Left renal cortex interstitium (tissue), 4 donors: Measurements from ENCODE around the gene C1QC. TPM values are rescaled to one million over a fixed set of nuclear protein-coding genes. Genes with fewer than 3 reads are reported as not detected.

Source experiments
- DNase-seq, 4 donors: peaks; one replicate each; pipeline ENCODE4 v3.0.0-alpha.2; 2013; ENCODE audit warnings: low read depth in 4 of 4, low spot score in 2 of 4, missing footprints in 1 of 4
- polyA plus RNA-seq, 4 donors: library from polyadenylated mRNA; unstranded; fragments of 120-200 nt; gene quantifications; one replicate each; pipeline ENCODE4 v1.2.1, GENCODE V29; 2013; ENCODE audit not compliant: insufficient read length in 4 of 4

Gene C1QC
- polyA plus RNA-seq, 4 donors: 9.4 to 20.7 (median 13.2) TPM

GRCh38 chr1:22676916-22677583 lies 33.6 kb downstream of the C1QC start:
- DNase-seq: no peak

DNA sequence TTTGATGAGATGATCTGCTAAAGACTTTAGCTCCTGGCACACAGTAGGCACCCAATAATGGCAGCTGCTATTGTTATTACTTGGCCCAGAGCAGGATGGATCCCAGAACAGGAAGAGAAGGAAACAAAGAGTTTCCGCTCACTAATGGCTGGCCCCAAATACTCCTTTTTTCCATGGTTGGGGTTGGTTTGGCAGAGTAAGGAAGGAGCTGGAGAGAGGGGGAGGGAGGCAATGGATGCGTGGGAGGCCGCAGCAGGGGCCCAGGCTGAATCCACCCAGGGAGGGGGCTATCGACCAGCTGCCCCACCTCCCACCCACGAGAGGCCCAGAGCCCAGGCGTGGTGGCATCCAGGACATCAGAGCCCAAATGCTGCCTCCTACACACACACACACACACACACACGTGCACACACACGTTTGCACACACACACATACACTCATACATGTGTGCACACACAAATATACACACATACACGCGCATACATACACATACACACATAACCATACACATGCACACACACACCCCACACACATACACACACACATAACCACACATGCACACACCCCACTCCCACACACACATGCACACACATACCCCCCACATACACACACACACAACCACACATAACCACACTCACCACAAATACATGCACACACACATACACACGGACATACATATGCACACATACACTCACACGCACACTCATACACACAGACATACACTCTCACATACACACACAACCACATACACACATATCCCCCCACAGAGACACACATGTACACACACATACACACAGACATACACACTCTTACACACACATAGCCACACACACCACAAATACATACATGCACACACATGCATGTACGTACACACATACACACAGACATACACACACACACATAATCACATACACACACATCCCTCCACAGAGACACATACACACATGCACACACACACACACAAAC lies 34.8 kb downstream of the C1QC start:
- no peak for DNase-seq

DNA sequence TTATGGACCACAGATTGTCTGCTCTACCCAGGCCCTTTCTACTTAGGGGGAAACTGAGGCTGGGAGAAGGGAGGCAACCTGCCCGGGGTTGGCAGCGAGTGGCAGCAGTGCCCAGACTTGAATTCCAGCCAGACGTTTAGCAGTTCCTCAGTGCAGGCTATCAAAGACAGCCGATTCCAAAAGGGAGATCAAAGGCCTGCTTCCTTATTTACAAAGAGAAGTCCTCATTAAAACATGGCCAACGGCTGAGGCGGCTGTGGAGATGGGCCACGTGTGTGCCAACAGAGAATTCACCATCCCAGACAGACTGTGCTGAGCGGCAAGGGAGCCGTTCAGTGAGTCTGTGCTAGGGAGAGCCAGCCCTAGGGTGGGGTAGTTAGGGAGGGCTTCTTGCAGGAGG lies 37.3 kb downstream of the C1QC start:
- no peak for DNase-seq

DNA sequence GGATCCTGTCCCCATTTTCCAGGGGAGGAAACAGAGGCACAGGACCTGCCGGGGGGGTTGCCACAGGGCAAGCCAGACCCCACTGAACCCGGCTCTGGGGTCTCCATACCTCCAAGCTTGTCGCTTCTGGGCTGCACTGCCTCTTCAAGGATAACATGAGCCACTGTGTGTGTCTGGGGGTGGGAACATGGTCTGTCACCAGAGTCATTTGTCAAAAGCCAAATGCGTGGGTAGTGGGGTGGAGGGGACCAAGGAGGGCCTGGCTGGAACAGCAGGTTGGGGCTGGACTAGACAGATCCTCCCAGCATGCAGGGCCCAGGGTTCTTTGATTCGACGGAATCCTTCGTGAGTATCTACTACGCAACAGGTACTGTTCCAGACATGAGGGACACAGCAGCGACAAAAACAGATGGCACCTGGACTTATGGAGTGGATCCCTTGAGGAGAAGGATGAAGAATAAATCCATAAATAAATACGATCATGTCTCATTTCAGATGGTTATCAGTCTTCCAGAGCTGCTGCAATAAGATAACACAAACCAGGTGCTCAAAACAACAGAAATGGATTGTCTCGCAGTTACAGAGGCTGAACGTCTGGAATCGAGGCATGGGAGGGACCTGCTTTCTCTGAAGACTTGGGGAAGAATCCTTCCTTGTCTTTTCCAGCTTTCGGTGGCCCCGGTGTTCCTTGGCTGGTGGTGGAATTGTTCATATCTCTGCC lies 38.3 kb downstream of the C1QC start:
- no peak for DNase-seq

DNA sequence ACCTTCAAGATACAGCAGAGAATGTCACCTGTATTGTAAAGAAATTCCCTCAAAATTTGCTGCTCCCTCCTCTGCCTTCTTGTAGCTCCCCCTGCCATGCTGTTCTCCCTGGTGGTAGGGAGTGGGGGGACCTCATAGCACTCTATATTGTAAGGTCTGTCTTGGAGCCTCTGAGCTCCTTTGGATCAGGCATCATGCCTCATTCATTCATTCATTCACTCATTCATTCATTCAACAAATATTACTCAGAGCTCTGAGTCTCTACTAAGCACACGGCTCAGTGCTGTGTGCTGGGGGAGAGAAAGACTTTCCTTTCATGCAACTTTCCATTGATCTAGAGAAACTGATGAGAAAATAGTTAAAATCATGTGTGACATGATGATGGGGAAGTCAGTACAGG lies 40.1 kb downstream of the C1QC start:
- DNase-seq: no peak

GRCh38 chr1:22685591-22686059 lies 42.2 kb downstream of the C1QC start:
- peak in 3 of 4 donors; percentile 48 to 72 (median 59) for DNase-seq

DNA sequence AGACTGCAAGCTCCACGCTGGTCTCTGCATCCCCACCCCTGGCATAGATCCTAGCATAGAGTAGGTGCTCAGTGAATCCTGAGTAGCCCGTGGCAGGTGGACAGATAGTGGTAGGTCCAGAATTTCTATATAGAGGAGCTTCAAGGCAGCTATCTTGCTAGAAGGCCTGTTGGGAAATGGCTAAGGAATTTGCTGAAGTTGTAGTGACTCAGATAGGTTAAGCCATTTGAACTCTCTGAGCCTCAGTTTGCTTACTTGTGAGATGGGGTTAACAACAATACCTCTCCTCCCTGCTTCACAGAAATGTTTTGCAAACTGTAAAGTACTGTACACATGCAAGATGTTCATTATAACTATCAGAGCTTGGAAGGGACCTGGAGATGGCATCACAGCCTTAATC lies 43.8 kb downstream of the C1QC start:
- DNase-seq: no peak

DNA sequence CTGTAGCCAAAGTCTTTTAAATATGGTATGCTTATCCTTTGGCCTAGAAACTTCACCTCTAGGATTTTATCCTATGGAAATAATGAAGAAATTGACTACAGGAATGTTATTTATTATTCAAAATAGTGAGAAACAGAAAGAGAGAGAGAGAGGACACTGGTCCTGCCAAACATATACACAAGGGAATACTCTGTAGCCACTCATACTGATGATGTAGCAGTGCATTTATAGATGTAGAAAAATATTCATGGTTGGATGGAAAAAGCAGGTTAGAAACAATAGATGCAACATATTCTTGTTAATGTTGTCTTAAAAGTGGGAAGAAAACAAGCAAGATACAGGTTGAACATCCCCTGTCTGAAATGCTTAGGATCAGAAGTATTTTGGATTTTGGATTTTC lies 45.0 kb downstream of the C1QC start:
- no peak for DNase-seq

DNA sequence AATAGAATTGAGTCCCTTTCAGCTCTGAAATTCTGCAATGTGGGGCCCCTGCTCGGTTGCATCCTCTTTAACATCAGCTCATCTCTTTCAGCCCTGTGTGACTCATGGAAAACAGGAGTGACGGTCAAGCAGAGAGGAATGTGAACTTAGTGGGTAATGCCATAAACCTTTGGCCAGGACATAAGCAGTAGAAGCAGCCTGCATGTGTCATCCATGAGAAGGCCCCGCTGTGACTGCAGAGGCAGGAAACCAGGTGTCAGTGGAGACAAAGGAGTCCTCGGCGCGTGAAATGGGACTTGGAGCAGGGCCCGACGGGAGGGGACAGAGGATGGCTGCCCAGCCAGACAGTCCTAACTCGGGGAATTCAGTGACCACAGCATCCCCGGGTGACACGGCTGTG lies 46.1 kb downstream of the C1QC start:
- peak in 2 of 4 donors; percentile 42 to 49 for DNase-seq

DNA sequence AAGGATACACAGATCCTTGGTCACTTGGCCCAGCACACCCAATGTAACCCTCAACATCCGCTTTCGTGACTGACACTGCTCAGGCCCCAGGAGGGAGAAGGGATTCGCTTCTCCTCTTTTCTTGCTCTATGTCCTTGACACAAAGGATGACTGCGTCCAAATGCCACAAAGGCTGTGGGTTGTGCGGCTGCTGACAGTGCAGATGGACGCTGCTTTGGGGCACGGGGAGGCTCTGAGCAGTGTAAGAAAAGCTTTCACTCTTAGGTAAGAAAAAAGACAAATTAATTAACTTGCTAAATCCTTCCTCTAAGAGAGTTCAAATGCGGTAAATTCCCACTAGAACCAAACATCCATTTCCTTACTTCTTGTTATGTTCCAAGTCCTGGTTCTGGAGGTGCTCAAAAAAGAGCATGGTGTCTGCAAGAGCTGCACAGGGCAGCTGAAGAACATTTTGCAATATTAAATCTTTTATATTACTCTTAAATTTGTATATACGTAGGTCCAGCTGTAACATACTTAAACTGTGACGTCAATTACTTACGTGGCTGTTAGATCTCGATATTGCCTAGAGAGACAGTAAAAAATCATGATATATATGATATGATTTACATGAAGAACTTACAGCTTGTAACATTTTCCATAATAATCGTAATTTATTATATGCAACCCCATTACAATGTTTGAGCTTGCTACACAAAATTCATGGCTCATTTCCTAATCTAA lies 47.8 kb downstream of the C1QC start:
- DNase-seq: no peak

DNA sequence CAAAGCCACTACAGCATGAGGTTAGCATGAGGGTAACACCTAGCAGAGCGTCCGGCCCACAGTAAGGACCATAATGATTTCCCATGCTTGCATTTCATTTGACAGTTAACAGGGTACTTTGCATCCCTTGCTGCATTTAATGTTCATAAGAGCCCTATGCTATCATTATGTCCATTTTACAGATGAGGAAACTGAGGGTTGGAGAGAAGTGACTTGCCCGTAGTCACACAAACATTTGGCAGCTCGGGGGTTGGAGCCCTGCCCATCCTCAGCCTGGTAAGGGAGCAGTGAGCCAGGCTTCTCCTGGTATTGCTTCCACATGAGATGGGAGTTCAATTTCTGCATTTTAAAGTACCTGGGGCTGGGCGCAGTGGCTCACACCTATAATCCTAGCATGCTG lies 50.7 kb downstream of the C1QC start:
- DNase-seq: no peak

- DNase-seq: no peak
These were observed 53.2 kb downstream of the C1QC start for GRCh38 chr1:22696610-22697009.

Other genes with a start within 250 kb of the C1QC start
- 10 to 100 TPM; 17.0 to 24.3 (median 19.5) TPM for gene ZBTB40, start 191.8 kb upstream of the C1QC start, polyA plus RNA-seq
- 1 to 10 TPM in 3 of 4 donors, under 1 TPM in 1; 0.81 to 2.4 (median 1.7) TPM for gene EPHA8, start 80.1 kb upstream of the C1QC start, polyA plus RNA-seq
- gene C1QA, start 7.0 kb upstream of the C1QC start, polyA plus RNA-seq: 10 to 100 TPM; 10.7 to 20.9 (median 14.1) TPM
- gene C1QB, start 9.6 kb downstream of the C1QC start, polyA plus RNA-seq: 10 to 100 TPM in 2 of 4 donors, 1 to 10 TPM in 2; 5.4 to 12.8 (median 9.9) TPM
- gene EPHB2, start 67.2 kb downstream of the C1QC start, polyA plus RNA-seq: 10 to 100 TPM in 2 of 4 donors, 1 to 10 TPM in 2; 9.5 to 15.4 (median 12.6) TPM